Upper lobe of right lung (tissue), 1 donor: ENCODE data around the gene HSPB6. TPM values are rescaled to one million over a fixed set of nuclear protein-coding genes. Genes with fewer than 3 reads are reported as not detected.
"Not testable (repeated sequence)": the region's sequence is repeated elsewhere in the genome, so short reads cannot be mapped to it uniquely, and the experiment has no call there.

Experiments
- ATAC-seq: fragments of 200-7000 bp; cut with Tn5 transposase; one replicate; pipeline ENCODE4 v1.9.1; 2020; ENCODE audit warnings: mild to moderate bottlenecking, moderate library complexity
- DNase-seq: peaks from one replicate; pipeline ENCODE4 v3.0.0-alpha.2; 2020
- H3K27ac ChIP-seq: fragments of 200-600 bp; one replicate; pipeline ENCODE4 v1.8.0; 2022
- H3K27me3 ChIP-seq: fragments of 200-600 bp; one replicate; pipeline ENCODE4 v1.8.0; 2022; ENCODE audit warnings: mild to moderate bottlenecking
- H3K36me3 ChIP-seq: fragments of 200-600 bp; one replicate; pipeline ENCODE4 v1.8.0; 2022
- H3K4me1 ChIP-seq: fragments of 200-600 bp; one replicate; pipeline ENCODE4 v1.8.0; 2022
- H3K4me3 ChIP-seq: fragments of 200-600 bp; one replicate; pipeline ENCODE4 v1.8.0; 2022; ENCODE audit warnings: mild to moderate bottlenecking
- H3K9me3 ChIP-seq: fragments of 200-600 bp; one replicate; pipeline ENCODE4 v1.8.0; 2022
- CTCF ChIP-seq: fragments of 200-600 bp; IDR thresholded peaks from one replicate; pipeline ENCODE4 v1.8.0; 2022; ENCODE audit warnings: antibody characterized with exemption
- intact Hi-C: fragments of 100-400 bp; cut with DNase I; formaldehyde crosslinking; loops from one replicate; pipeline ENCODE4 v1.11.0; 2022
- total RNA-seq: library from RNA; stranded (reverse); fragmentation: NEBNext Ultra II Directional; extraction: Animal tissue kit (Norgen Biotek cat#: 25700); gene quantifications from one replicate; pipeline ENCODE4 v1.2.1, GENCODE V29; 2021
- donor health status: DM: no; HTN: yes; CAD: no; lungs with severe emphysema.

Gene HSPB6
- total RNA-seq, 1 donor from 2014 or later = 41.3 TPM

GRCh38 chr19:35796645-35797542, 40.1 kb upstream of the HSPB6 start:
- no peaks in the 10 kb centered on the region for H3K9me3 ChIP-seq
- ATAC-seq (peak; percentile 10), DNase-seq (no peak)
- H3K27ac ChIP-seq = no peak overlapping the region
- no peak for TF ChIP-seq CTCF
- no peaks in the 10 kb centered on the region for H3K36me3 ChIP-seq
- no peak overlapping the region for H3K4me3 ChIP-seq
- peaks cover 23% of the 10 kb centered on the region for H3K27me3 ChIP-seq
- intact Hi-C loops = no loop called here
- H3K4me1 ChIP-seq = no peaks in the 10 kb centered on the region

GRCh38 chr19:35795564-35795963, 38.7 kb upstream of the HSPB6 start:
- ATAC-seq, H3K4me3 ChIP-seq, DNase-seq, intact Hi-C loops, H3K4me1 ChIP-seq, H3K27ac ChIP-seq, H3K9me3 ChIP-seq, H3K36me3 ChIP-seq: not testable (repeated sequence)
- H3K27me3 ChIP-seq = peaks cover 23% of the 10 kb centered on the region

GRCh38 chr19:35793381-35794165, 36.7 kb upstream of the HSPB6 start:
- Histone ChIP-seq H3K4me1 (no peaks in the 10 kb centered on the region), H3K27ac (no peak overlapping the region), H3K4me3 (no peak overlapping the region), H3K27me3 (peaks cover 18% of the 10 kb centered on the region), H3K9me3 (no peaks in the 10 kb centered on the region), H3K36me3 (no peaks in the 10 kb centered on the region)
- TF ChIP-seq CTCF = no peak
- ATAC-seq (no peak), DNase-seq (no peak)
- intact Hi-C loops = no loop called here

GRCh38 chr19:35792888-35793287, 36.1 kb upstream of the HSPB6 start:
- H3K27ac ChIP-seq = no peak overlapping the region
- ATAC-seq (no peak), DNase-seq (no peak)
- no peaks in the 10 kb centered on the region for H3K9me3 ChIP-seq
- no peaks in the 10 kb centered on the region for H3K4me1 ChIP-seq
- H3K4me3 ChIP-seq = no peak overlapping the region
- H3K27me3 ChIP-seq = peaks cover 13% of the 10 kb centered on the region
- no peak for TF ChIP-seq CTCF
- no peaks in the 10 kb centered on the region for H3K36me3 ChIP-seq
- intact Hi-C loops = no loop called here

GRCh38 chr19:35792312-35792711, 35.5 kb upstream of the HSPB6 start:
- no peak for TF ChIP-seq CTCF
- Histone ChIP-seq H3K4me1 (no peaks in the 10 kb centered on the region), H3K36me3 (no peaks in the 10 kb centered on the region), H3K4me3 (no peak overlapping the region), H3K9me3 (no peaks in the 10 kb centered on the region), H3K27ac (no peak overlapping the region), H3K27me3 (peaks cover 9% of the 10 kb centered on the region)
- intact Hi-C loops = no loop called here
- DNase-seq (no peak), ATAC-seq (no peak)

GRCh38 chr19:35791814-35792279, 35.0 kb upstream of the HSPB6 start:
- no peaks in the 10 kb centered on the region for H3K4me1 ChIP-seq
- no peaks in the 10 kb centered on the region for H3K9me3 ChIP-seq
- no peak for TF ChIP-seq CTCF
- DNase-seq (no peak), ATAC-seq (no peak)
- H3K4me3 ChIP-seq = no peak overlapping the region
- no peak overlapping the region for H3K27ac ChIP-seq
- intact Hi-C loops = no loop called here
- H3K36me3 ChIP-seq = no peaks in the 10 kb centered on the region
- H3K27me3 ChIP-seq = peaks cover 4% of the 10 kb centered on the region
